Loucy (cell line): Measurements from ENCODE around the gene FAM53B.

ENCODE experiments used
- H2AFZ ChIP-seq: fragments of 200-600 bp; sonication (generic); 2 replicates; pipeline ENCODE4 v1.6.0; 2016; ENCODE audit warnings: antibody characterized with exemption, mild to moderate bottlenecking, low read length, moderate library complexity
- H3F3A ChIP-seq: fragments of 200-600 bp; 2 replicates; pipeline ENCODE4 v1.6.0; 2016; ENCODE audit warnings: antibody characterized with exemption, low read depth, mild to moderate bottlenecking
- H3K27me3 ChIP-seq: fragments of 200-600 bp; sonication (generic); 2 replicates; pipeline ENCODE4 v1.6.1; 2014; ENCODE audit warnings: low read length, mild to moderate bottlenecking; ENCODE audit not compliant: insufficient read depth, poor library complexity, severe bottlenecking
- H3K36me3 ChIP-seq: fragments of 200-600 bp; sonication (generic); 2 replicates; pipeline ENCODE4 v1.6.1; 2016; ENCODE audit warnings: low read length; ENCODE audit not compliant: insufficient read depth
- H3K4me1 ChIP-seq: fragments of 200-600 bp; sonication (generic); 2 replicates; pipeline ENCODE4 v1.5.1; 2014; ENCODE audit warnings: low read length, mild to moderate bottlenecking; ENCODE audit not compliant: insufficient read depth, poor library complexity, severe bottlenecking
- H3K4me2 ChIP-seq: fragments of 200-600 bp; sonication (generic); 2 replicates; pipeline ENCODE4 v1.6.0; 2014; ENCODE audit warnings: antibody characterized with exemption, low read length, low read depth, mild to moderate bottlenecking; ENCODE audit not compliant: poor library complexity, severe bottlenecking
- H3K4me3 ChIP-seq: fragments of 200-600 bp; sonication (generic); 2 replicates; pipeline ENCODE4 v1.5.1; 2014; ENCODE audit warnings: low read length, mild to moderate bottlenecking, mixed read lengths; ENCODE audit not compliant: poor library complexity, severe bottlenecking
- H3K79me2 ChIP-seq: fragments of 200-600 bp; sonication (generic); 2 replicates; pipeline ENCODE4 v1.6.1; 2014; ENCODE audit warnings: low read length; ENCODE audit not compliant: insufficient read depth
- H3K9ac ChIP-seq: fragments of 200-600 bp; sonication (generic); 2 replicates; pipeline ENCODE4 v1.6.0; 2014; ENCODE audit warnings: mild to moderate bottlenecking, low read depth, low read length, moderate library complexity; ENCODE audit not compliant: poor library complexity, severe bottlenecking
- H3K9me2 ChIP-seq: fragments of 200-600 bp; sonication (generic); replicated peaks from 2 replicates; pipeline ENCODE4 v1.6.1; 2016; ENCODE audit warnings: low read depth, low read length, mixed read lengths
- H3K9me3 ChIP-seq: fragments of 200-600 bp; sonication (generic); 2 replicates; pipeline ENCODE4 v1.6.1; 2014; ENCODE audit warnings: mild to moderate bottlenecking, antibody characterized with exemption, low read length, low read depth; ENCODE audit not compliant: insufficient read depth
- H4K20me1 ChIP-seq: fragments of 200-600 bp; sonication (generic); 2 replicates; pipeline ENCODE4 v1.6.0; 2014; ENCODE audit warnings: antibody characterized with exemption, low read length, mild to moderate bottlenecking; ENCODE audit not compliant: insufficient read depth, poor library complexity, severe bottlenecking
- CTCF ChIP-seq: fragments of 200-600 bp; sonication (generic); conservative IDR thresholded peaks from 2 replicates; pipeline ENCODE4 v1.5.1; 2014; ENCODE audit warnings: mild to moderate bottlenecking, antibody characterized with exemption, low read length
- EZH2phosphoT487 ChIP-seq: fragments of 200-600 bp; IDR thresholded peaks from 2 replicates; pipeline ENCODE4 v1.6.1; 2018; ENCODE audit warnings: antibody characterized with exemption, mild to moderate bottlenecking, moderate library complexity, borderline replicate concordance

The FAM53B gene

GRCh38 chr10:124768791-124769190 lies 24.6 kb upstream of the FAM53B start:
- no peak overlapping the region for H3K4me3 ChIP-seq
- H3K4me2 ChIP-seq, result no peak overlapping the region
- H3F3A ChIP-seq, result no peaks in the 10 kb centered on the region
- H3K9me2 ChIP-seq, result no peaks in the 10 kb centered on the region
- peaks cover 22% of the 10 kb centered on the region; the same call in 1 of the 2 replicates for H3K36me3 ChIP-seq
- no peaks in the 10 kb centered on the region for H3K4me1 ChIP-seq
- H3K9ac ChIP-seq, result no peak overlapping the region
- no peaks in the 10 kb centered on the region for H3K27me3 ChIP-seq
- no peak overlapping the region for H2AFZ ChIP-seq
- no peaks in the 10 kb centered on the region for H4K20me1 ChIP-seq
- TF ChIP-seq EZH2phosphoT487 (no peak), CTCF (no peak)
- no peaks in the 10 kb centered on the region for H3K9me3 ChIP-seq
- no peaks in the 10 kb centered on the region for H3K79me2 ChIP-seq

- H3K4me3 ChIP-seq, result no peak overlapping the region
- no peaks in the 10 kb centered on the region for H3F3A ChIP-seq
- H3K9me2 ChIP-seq, result no peaks in the 10 kb centered on the region
- H3K9ac ChIP-seq, result no peak overlapping the region
- no peak overlapping the region for H3K4me2 ChIP-seq
- H3K4me1 ChIP-seq, result no peaks in the 10 kb centered on the region
- H2AFZ ChIP-seq, result no peak overlapping the region
- TF ChIP-seq EZH2phosphoT487, result no peak
- no peak for TF ChIP-seq CTCF
- no peaks in the 10 kb centered on the region for H3K27me3 ChIP-seq
- H3K9me3 ChIP-seq, result no peaks in the 10 kb centered on the region
- peaks cover 8% of the 10 kb centered on the region; the same call in 1 of the 2 replicates for H3K36me3 ChIP-seq
- H4K20me1 ChIP-seq, result no peaks in the 10 kb centered on the region
- H3K79me2 ChIP-seq, result no peaks in the 10 kb centered on the region
These were observed 21.1 kb upstream of the FAM53B start for GRCh38 chr10:124765256-124765655.

- no peaks in the 10 kb centered on the region for H4K20me1 ChIP-seq
- no peaks in the 10 kb centered on the region for H3K9me3 ChIP-seq
- TF ChIP-seq EZH2phosphoT487 (no peak), CTCF (no peak)
- no peaks in the 10 kb centered on the region for H3K4me1 ChIP-seq
- H3K9me2 ChIP-seq, result no peaks in the 10 kb centered on the region
- no peak overlapping the region for H3K9ac ChIP-seq
- H3K36me3 ChIP-seq, result peaks cover 21% of the 10 kb centered on the region; the same call in 1 of the 2 replicates
- H2AFZ ChIP-seq, result no peak overlapping the region
- H3K27me3 ChIP-seq, result no peaks in the 10 kb centered on the region
- H3K4me2 ChIP-seq, result no peak overlapping the region
- H3F3A ChIP-seq, result no peaks in the 10 kb centered on the region
- H3K4me3 ChIP-seq, result no peak overlapping the region
- no peaks in the 10 kb centered on the region for H3K79me2 ChIP-seq
These were observed 19.1 kb upstream of the FAM53B start for GRCh38 chr10:124763267-124763666.
